M059J (cell line): ENCODE results near the gene KRTAP10-5. TPM values are rescaled to one million over a fixed set of nuclear protein-coding genes. Genes with fewer than 3 reads are reported as not detected.

Source experiments
- DNase-seq: peaks from one replicate; pipeline ENCODE4 v3.0.0-alpha.2; 2012; ENCODE audit warnings: low read depth
- total RNA-seq: library from RNA; depleted of rRNA; stranded (reverse); fragments of >200 nt; shearing (Covaris generic); gene quantifications from 2 replicates; pipeline ENCODE4 v1.2.3, GENCODE V29; 2014; rRNA removed

KRTAP10-5 gene
- total RNA-seq, 1 experiment from 2014 or later = not detected

DNA sequence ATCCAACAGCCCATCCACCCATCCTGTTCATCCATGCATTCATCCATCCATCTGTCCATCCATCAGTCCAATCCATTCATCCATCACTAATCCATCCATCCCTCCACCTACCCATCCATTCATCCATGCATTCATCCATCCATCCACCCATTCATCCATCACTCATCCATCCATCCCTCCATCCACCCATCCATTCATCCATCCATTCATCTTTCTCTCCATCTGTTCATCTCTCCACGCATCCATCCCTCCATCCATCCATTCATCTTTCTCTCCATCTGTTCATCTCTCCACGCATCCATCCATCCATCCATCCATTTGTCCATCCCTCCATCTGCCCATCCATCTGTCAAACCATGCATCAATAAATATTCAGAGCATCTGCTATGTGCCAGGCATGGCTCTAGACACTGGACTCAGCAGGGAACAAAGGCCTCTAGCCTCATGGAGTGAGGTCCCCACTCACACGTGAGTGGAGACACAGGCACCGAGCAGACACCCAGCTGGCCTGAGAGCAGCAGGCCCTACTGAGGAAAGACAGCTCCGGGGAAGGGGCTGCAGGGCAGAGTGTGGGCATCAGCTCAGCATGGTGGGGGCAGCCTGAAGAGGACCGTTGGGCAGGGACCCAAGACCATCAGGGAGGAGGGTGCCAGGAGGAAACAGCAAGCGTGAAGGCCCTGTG is 50.0 kb downstream of the KRTAP10-5 start:
- no peak for DNase-seq

DNA sequence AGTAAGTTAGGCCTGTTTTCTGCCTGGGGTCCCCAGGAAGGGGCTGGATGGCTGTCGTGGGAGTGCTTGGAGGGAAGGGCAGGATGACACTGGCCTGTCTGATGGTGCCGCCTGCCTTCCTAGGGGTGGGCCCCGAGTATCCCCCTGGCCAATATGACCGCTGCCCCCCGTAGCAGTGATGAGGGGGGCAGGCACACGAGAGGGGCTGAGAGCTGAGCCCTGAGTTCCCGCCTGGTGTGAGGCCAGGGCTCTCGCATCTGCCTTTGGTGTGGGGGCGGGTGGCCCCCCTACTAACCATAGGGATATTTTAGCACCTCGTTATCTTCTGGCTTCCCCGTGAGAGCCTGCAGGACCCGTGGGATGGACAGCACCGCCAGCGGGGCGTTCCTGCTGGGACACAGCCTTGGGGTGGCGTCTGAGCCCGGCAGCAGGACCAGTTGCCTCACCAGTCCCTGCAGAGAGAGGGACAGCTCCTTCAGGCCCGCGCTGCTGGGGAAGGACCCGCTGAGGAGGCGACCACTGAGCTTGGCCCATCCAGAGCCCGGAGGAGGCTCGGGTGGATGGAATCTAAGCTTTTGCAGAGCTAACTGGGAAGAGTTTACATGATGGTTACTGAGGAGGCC is 50.8 kb downstream of the KRTAP10-5 start:
- no peak for DNase-seq

Other genes with a start within 250 kb of the KRTAP10-5 start
- 30.5 and 33.4 TPM in 2 replicates for gene CFAP410, start 241.2 kb downstream of the KRTAP10-5 start, total RNA-seq
- gene TRPM2, start 227.0 kb downstream of the KRTAP10-5 start, total RNA-seq = 0.99 and 1.3 TPM in 2 replicates
- not detected in 2 replicates for gene LRRC3, start 125.1 kb downstream of the KRTAP10-5 start, total RNA-seq
- gene KRTAP10-1, start 40.4 kb downstream of the KRTAP10-5 start, total RNA-seq = not detected in 2 replicates
- not detected in 2 replicates for gene KRTAP10-2, start 29.1 kb downstream of the KRTAP10-5 start, total RNA-seq
- not detected in 2 replicates for gene KRTAP10-3, start 21.8 kb downstream of the KRTAP10-5 start, total RNA-seq
- gene KRTAP10-4, start 6.9 kb downstream of the KRTAP10-5 start, total RNA-seq = not detected in 2 replicates
- gene KRTAP10-6, start 11.9 kb upstream of the KRTAP10-5 start, total RNA-seq = not detected in 2 replicates
- gene KRTAP10-7, start 20.0 kb upstream of the KRTAP10-5 start, total RNA-seq = not detected in 2 replicates
- gene KRTAP10-8, start 31.5 kb upstream of the KRTAP10-5 start, total RNA-seq = not detected in 2 replicates
- gene KRTAP10-9, start 46.5 kb upstream of the KRTAP10-5 start, total RNA-seq = not detected in 2 replicates
- not detected in 2 replicates for gene KRTAP10-10, start 56.8 kb upstream of the KRTAP10-5 start, total RNA-seq
- gene KRTAP10-11, start 65.8 kb upstream of the KRTAP10-5 start, total RNA-seq = not detected in 2 replicates
- not detected in 2 replicates for gene KRTAP12-4, start 74.1 kb upstream of the KRTAP10-5 start, total RNA-seq
- not detected in 2 replicates for gene KRTAP12-3, start 77.3 kb upstream of the KRTAP10-5 start, total RNA-seq
- not detected in 2 replicates for gene KRTAP12-2, start 86.3 kb upstream of the KRTAP10-5 start, total RNA-seq
- not detected in 2 replicates for gene KRTAP12-1, start 101.6 kb upstream of the KRTAP10-5 start, total RNA-seq
- gene KRTAP10-12, start 116.6 kb upstream of the KRTAP10-5 start, total RNA-seq = not detected in 2 replicates
- not detected in 2 replicates for gene TSPEAR, start 131.0 kb upstream of the KRTAP10-5 start, total RNA-seq
- gene UBE2G2, start 221.2 kb upstream of the KRTAP10-5 start, total RNA-seq = 74.0 and 90.6 TPM in 2 replicates
- 198 and 200 TPM in 2 replicates for gene SUMO3, start 237.5 kb upstream of the KRTAP10-5 start, total RNA-seq